Left ventricle myocardium inferior (tissue), 1 donor: Measurements from ENCODE around the gene TBX1. TPM values are rescaled to one million over a fixed set of nuclear protein-coding genes. Genes with fewer than 3 reads are reported as not detected.

Experiments
- DNase-seq: peaks from one replicate; pipeline ENCODE4 v3.0.0-alpha.2; 2020
- H3K27ac ChIP-seq: fragments of 200-600 bp; replicated peaks from 2 replicates; pipeline ENCODE4 v1.8.0; 2021
- H3K27me3 ChIP-seq: fragments of 200-600 bp; 2 replicates; pipeline ENCODE4 v1.8.0; 2021; ENCODE audit warnings: low read depth
- H3K36me3 ChIP-seq: fragments of 200-600 bp; 2 replicates; pipeline ENCODE4 v1.8.0; 2021
- H3K4me1 ChIP-seq: fragments of 200-600 bp; 2 replicates; pipeline ENCODE4 v1.8.0; 2021
- H3K4me3 ChIP-seq: fragments of 200-600 bp; 2 replicates; pipeline ENCODE4 v1.8.0; 2021; ENCODE audit warnings: mild to moderate bottlenecking, moderate library complexity
- H3K9me3 ChIP-seq: fragments of 200-600 bp; replicated peaks from 2 replicates; pipeline ENCODE4 v1.8.0; 2021
- CTCF ChIP-seq: fragments of 200-600 bp; IDR thresholded peaks from 2 replicates; pipeline ENCODE4 v1.8.0; 2021; ENCODE audit warnings: antibody characterized with exemption, mild to moderate bottlenecking, borderline replicate concordance
- intact Hi-C: fragments of 100-400 bp; cut with micrococcal nuclease; formaldehyde crosslinking; loops from one replicate; pipeline ENCODE4 v1.11.0; 2022
- total RNA-seq: library from RNA; stranded (reverse); fragmentation: NEBNext Ultra II Directional; extraction: Animal tissue kit (Norgen Biotek cat#: 25700); gene quantifications from one replicate; pipeline ENCODE4 v1.2.1, GENCODE V29; 2021
- donor health status: DM: no; HTN: yes; CAD: no; lungs with severe emphysema.

The TBX1 gene
- total RNA-seq, 1 donor from 2014 or later, result 8.0 TPM

GRCh38 chr22:19740586-19740985 lies 20.0 kb upstream of the TBX1 start:
- Histone ChIP-seq H3K27ac (no peak overlapping the region), H3K36me3 (no peaks in the 10 kb centered on the region), H3K4me3 (no peak overlapping the region), H3K4me1 (peaks cover 32% of the 10 kb centered on the region), H3K27me3 (peaks cover 37% of the 10 kb centered on the region), H3K9me3 (no peaks in the 10 kb centered on the region)
- DNase-seq, result no peak
- intact Hi-C loops, result no loop called here
- TF ChIP-seq CTCF, result no peak

GRCh38 chr22:19741053-19741452 lies 19.5 kb upstream of the TBX1 start:
- H3K4me3 ChIP-seq, result no peak overlapping the region
- no peaks in the 10 kb centered on the region for H3K36me3 ChIP-seq
- intact Hi-C loops, result no loop called here
- no peak for TF ChIP-seq CTCF
- H3K9me3 ChIP-seq, result no peaks in the 10 kb centered on the region
- H3K27ac ChIP-seq, result no peak overlapping the region
- peaks cover 34% of the 10 kb centered on the region for H3K27me3 ChIP-seq
- no peak for DNase-seq
- peaks cover 37% of the 10 kb centered on the region for H3K4me1 ChIP-seq

GRCh38 chr22:19742160-19743066 lies 18.2 kb upstream of the TBX1 start:
- Histone ChIP-seq H3K4me3 (no peak overlapping the region), H3K4me1 (peaks cover 30% of the 10 kb centered on the region), H3K9me3 (no peaks in the 10 kb centered on the region), H3K27me3 (peaks cover 21% of the 10 kb centered on the region), H3K27ac (no peak overlapping the region), H3K36me3 (no peaks in the 10 kb centered on the region)
- no peak for TF ChIP-seq CTCF
- no peak for DNase-seq
- intact Hi-C loops, result no loop called here

- TF ChIP-seq CTCF, result no peak
- no peak overlapping the region for H3K4me3 ChIP-seq
- H3K36me3 ChIP-seq, result no peaks in the 10 kb centered on the region
- no peak for DNase-seq
- no peaks in the 10 kb centered on the region for H3K9me3 ChIP-seq
- H3K4me1 ChIP-seq, result peaks cover 24% of the 10 kb centered on the region
- intact Hi-C loops, result no loop called here
- no peak overlapping the region for H3K27ac ChIP-seq
- H3K27me3 ChIP-seq, result peaks cover 14% of the 10 kb centered on the region
Observed at GRCh38 chr22:19743081-19743480, 17.5 kb upstream of the TBX1 start.

- peaks cover 8% of the 10 kb centered on the region for H3K27me3 ChIP-seq
- no peak for DNase-seq
- TF ChIP-seq CTCF, result no peak
- no peaks in the 10 kb centered on the region for H3K9me3 ChIP-seq
- intact Hi-C loops, result no loop called here
- no peak overlapping the region for H3K4me3 ChIP-seq
- no peaks in the 10 kb centered on the region for H3K36me3 ChIP-seq
- peaks cover 24% of the 10 kb centered on the region for H3K4me1 ChIP-seq
- H3K27ac ChIP-seq, result no peak overlapping the region
Observed at GRCh38 chr22:19743651-19744050, 16.9 kb upstream of the TBX1 start.
